Measurements from ENCODE around the gene HCRTR2.

GRCh38 chr6:55227862-55228261, 53.5 kb downstream of the HCRTR2 start:
- no peak for TF ChIP-seq POLR2A (IDR thresholded peaks at IDR 0.05; ENCODE audit: low read depth, low read length)
- no peak for TF ChIP-seq TAF1 (IDR thresholded peaks at IDR 0.05; ENCODE audit: low read depth, low read length)
- no peak for TF ChIP-seq POLR2AphosphoS5 (IDR thresholded peaks at IDR 0.05; ENCODE audit: low read depth, low read length)
- TF ChIP-seq POU2F2 (IDR thresholded peaks at IDR 0.05; ENCODE audit: low read depth, low read length) = no peak
- TF ChIP-seq SPI1 (IDR thresholded peaks at IDR 0.05; ENCODE audit: low read depth, low read length) = no peak

All from GM12891 (cell line).